ENCODE data around the gene CALY. TPM values are rescaled to one million over a fixed set of nuclear protein-coding genes. Genes with fewer than 3 reads are reported as not detected.
A peak's percentile ranks its signal among the peaks of the same experiment; 100 is the strongest.

CALY gene
- total RNA-seq, 2 experiments from 2014 or later = 3.8 to 3.9 TPM

DNA sequence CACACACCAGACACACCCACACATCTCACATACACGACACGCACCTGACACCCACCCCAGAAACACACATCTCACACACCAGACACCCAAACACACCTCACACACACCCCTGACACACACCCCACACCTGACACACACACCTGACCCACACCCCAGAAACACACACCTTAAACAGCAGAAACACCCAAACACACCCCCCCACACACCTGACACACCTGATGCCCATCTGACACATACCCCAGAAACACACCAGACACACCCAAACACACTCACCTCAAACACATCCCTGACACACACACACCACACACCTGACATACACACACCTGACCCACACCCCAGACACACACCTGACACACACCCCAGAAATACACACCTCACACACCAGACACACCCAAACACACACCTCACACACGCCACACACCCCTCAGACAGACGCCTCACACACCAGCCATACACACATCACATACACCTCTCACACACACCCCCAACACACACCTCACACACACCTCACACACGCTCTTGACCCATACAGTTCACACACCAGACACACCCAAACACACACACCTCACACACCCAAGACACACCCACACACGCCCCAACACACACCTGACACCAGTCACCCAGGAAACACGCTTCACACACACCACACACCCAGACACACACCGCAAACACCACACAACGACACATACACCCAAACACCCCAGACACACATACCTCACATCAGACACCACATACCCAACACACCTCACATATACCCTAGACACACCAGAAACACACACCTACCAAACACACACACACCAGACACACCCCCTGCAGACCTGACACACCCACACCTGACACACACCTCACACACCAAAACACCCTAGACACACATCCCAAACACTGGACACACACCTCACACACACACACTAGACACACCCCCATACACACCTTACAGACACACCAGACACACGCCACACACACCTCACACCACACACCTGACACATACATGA is 1.7 kb upstream of the CALY start:
- Histone ChIP-seq H3K9me3 (ENCODE audit: control insufficient read depth in 1 of 2, insufficient read depth in 1 of 2, low read length in 2 of 2) (peaks cover 0 to 13% of the 10 kb centered on the region in 2 experiments), H3K4me1 (ENCODE audit: insufficient read depth, low read length) (peaks cover 41% of the 10 kb centered on the region), H3K27me3 (ENCODE audit: control insufficient read depth in 1 of 2, insufficient read depth in 2 of 2, low read length in 2 of 2) (peaks cover 8 to 10% of the 10 kb centered on the region in 2 experiments), H3K36me3 (ENCODE audit: insufficient read depth, low read length) (no peaks in the 10 kb centered on the region), H3K27ac (ENCODE audit: low read depth in 1 of 2, low read length in 2 of 2) (no peak overlapping the region), H3K4me3 (ENCODE audit: low read length) (no peak overlapping the region)
- peaks cover 13% of the 10 kb centered on the region for H3K27me3 Mint-ChIP-seq
- TF ChIP-seq, protein P1, sequence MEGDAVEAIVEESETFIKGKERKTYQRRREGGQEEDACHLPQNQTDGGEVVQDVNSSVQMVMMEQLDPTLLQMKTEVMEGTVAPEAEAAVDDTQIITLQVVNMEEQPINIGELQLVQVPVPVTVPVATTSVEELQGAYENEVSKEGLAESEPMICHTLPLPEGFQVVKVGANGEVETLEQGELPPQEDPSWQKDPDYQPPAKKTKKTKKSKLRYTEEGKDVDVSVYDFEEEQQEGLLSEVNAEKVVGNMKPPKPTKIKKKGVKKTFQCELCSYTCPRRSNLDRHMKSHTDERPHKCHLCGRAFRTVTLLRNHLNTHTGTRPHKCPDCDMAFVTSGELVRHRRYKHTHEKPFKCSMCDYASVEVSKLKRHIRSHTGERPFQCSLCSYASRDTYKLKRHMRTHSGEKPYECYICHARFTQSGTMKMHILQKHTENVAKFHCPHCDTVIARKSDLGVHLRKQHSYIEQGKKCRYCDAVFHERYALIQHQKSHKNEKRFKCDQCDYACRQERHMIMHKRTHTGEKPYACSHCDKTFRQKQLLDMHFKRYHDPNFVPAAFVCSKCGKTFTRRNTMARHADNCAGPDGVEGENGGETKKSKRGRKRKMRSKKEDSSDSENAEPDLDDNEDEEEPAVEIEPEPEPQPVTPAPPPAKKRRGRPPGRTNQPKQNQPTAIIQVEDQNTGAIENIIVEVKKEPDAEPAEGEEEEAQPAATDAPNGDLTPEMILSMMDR (IDR thresholded peaks at IDR 0.05) = no peak
- H3K9me3 Mint-ChIP-seq = no peaks in the 10 kb centered on the region
- ChIA-PET POLR2A (no interaction called here), CTCF (no interaction called here)
- H3K4me1 Mint-ChIP-seq (ENCODE audit: low read depth) = no peaks in the 10 kb centered on the region
- intact Hi-C loops (cut with DNase I, micrococcal nuclease) = loop anchor here (5.0 kb wide), 2 partner anchors 34 to 54 kb away; partner anchors contain the start of genes ECHS1 (in 1 of the 2) and MTG1 (in 1 of the 2)
- H3K27ac Mint-ChIP-seq = no peak overlapping the region
- DNase-seq = no peak
- no peaks in the 10 kb centered on the region for H3K36me3 Mint-ChIP-seq (ENCODE audit: low read depth)
- H3K4me3 Mint-ChIP-seq = no peak overlapping the region
- no peak for ATAC-seq (ENCODE audit: poor library complexity)

DNA sequence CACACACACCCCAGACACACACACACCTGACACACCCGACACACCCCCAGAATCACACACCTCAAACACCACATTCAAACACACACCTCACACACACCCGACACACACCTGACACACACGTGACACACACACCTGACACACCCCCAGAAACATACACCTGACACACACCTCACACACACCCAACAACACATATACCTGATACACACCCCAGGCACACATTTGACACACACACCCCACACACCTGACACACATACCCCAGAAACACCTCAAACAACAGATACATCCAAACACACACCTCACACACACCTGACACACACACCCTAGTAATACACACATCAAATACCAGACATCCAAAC is 652 bp upstream of the CALY start:
- DNase-seq (no peak), ATAC-seq (ENCODE audit: poor library complexity) (no peak)
- TF ChIP-seq, protein P1 (IDR thresholded peaks at IDR 0.05) = no peak
- Mint-ChIP-seq H3K4me3 (no peak overlapping the region), H3K4me1 (ENCODE audit: low read depth) (peaks cover 6% of the 10 kb centered on the region), H3K27me3 (peaks cover 14% of the 10 kb centered on the region), H3K36me3 (ENCODE audit: low read depth) (peaks cover 4% of the 10 kb centered on the region), H3K27ac (no peak overlapping the region), H3K9me3 (peaks cover 4% of the 10 kb centered on the region)
- Histone ChIP-seq H3K27ac (ENCODE audit: low read depth in 1 of 2, low read length in 2 of 2) (no peak overlapping the region), H3K4me1 (ENCODE audit: insufficient read depth, low read length) (peaks cover 41% of the 10 kb centered on the region), H3K36me3 (ENCODE audit: insufficient read depth, low read length) (no peaks in the 10 kb centered on the region), H3K27me3 (ENCODE audit: control insufficient read depth in 1 of 2, insufficient read depth in 2 of 2, low read length in 2 of 2) (peaks cover 0 to 1% of the 10 kb centered on the region in 2 experiments), H3K9me3 (ENCODE audit: control insufficient read depth in 1 of 2, insufficient read depth in 1 of 2, low read length in 2 of 2) (peaks cover 0 to 13% of the 10 kb centered on the region in 2 experiments), H3K4me3 (ENCODE audit: low read length) (peak overlapping the region; percentile 58)
- CTCF ChIA-PET = no interaction called here
- intact Hi-C loops (cut with DNase I, micrococcal nuclease) = loop anchor here (2.0 to 5.0 kb wide), 4 partner anchors 19 to 55 kb away; partner anchors contain the start of genes ECHS1 (in 1 of the 2), FUOM (in 1 of the 2) and MTG1 (in 1 of the 2)
- POLR2A ChIA-PET = interaction anchor here (1.5 to 2.0 kb wide), 2 partner anchors 20 to 41 kb away, joined by 6 to 8 read pairs; partner anchors contain the start of genes FUOM and PAOX

DNA sequence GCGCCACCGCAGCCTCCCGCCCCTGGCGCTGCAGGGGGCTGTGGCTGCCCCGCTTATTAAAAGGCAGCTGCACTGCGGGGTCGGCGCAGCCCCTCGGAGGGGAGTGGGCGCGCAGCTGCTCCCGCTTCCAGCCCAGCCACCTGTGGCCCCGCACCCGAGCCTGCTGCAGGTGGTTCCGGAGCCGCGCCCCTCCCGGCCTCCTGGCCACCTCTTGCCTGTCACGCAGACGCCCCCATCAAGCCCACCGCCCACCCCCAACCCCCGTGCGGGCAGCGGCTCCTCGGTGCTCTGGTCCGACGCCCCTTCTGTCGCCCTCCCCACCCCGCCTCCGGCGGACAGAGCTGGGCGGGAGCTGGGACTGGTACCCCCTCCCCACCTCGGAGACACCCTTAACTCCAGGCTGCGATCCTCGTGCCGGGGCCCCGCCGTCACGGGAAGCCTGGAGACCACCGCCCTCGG is 549 bp downstream of the CALY start:
- Mint-ChIP-seq H3K36me3 (ENCODE audit: low read depth) (peaks cover 4% of the 10 kb centered on the region), H3K9me3 (peaks cover 4% of the 10 kb centered on the region), H3K27me3 (peaks cover 7% of the 10 kb centered on the region), H3K4me1 (ENCODE audit: low read depth) (peaks cover 6% of the 10 kb centered on the region), H3K4me3 (no peak overlapping the region), H3K27ac (peak overlapping the region; percentile 86)
- POLR2A ChIA-PET = interaction anchor here (0.7 to 2.0 kb wide), 13 partner anchors 9 to 74 kb away, joined by 3 to 12 read pairs (median 4); partner anchors contain the start of genes FUOM and PAOX
- DNase-seq (peak in 1 of 14 experiments; percentile 16), ATAC-seq (ENCODE audit: poor library complexity) (peak; percentile 1)
- CTCF ChIA-PET = no interaction called here
- Histone ChIP-seq H3K4me3 (ENCODE audit: low read length) (peak overlapping the region; percentile 58), H3K27ac (ENCODE audit: low read depth in 1 of 2, low read length in 2 of 2) (peak overlapping the region in 1 of 2 donors; percentile 53), H3K36me3 (ENCODE audit: insufficient read depth, low read length) (no peaks in the 10 kb centered on the region), H3K4me1 (ENCODE audit: insufficient read depth, low read length) (peaks cover 41% of the 10 kb centered on the region), H3K9me3 (ENCODE audit: control insufficient read depth in 1 of 2, insufficient read depth in 1 of 2, low read length in 2 of 2) (peaks cover 0 to 13% of the 10 kb centered on the region in 2 experiments), H3K27me3 (ENCODE audit: control insufficient read depth in 1 of 2, insufficient read depth in 2 of 2, low read length in 2 of 2) (no peaks in the 10 kb centered on the region)
- TF ChIP-seq, protein P1 (IDR thresholded peaks at IDR 0.05) = no peak
- intact Hi-C loops (cut with DNase I, micrococcal nuclease) = loop anchor here (2.0 to 5.0 kb wide), 4 partner anchors 21 to 56 kb away; partner anchors contain the start of genes ECHS1 (in 1 of the 2), FUOM (in 1 of the 2) and MTG1 (in 1 of the 2)
